Measurements from ENCODE around the gene HACD4.
"Not testable (repeated sequence)": the region's sequence is repeated elsewhere in the genome, so short reads cannot be mapped to it uniquely, and the experiment has no call there.

The HACD4 gene

DNA sequence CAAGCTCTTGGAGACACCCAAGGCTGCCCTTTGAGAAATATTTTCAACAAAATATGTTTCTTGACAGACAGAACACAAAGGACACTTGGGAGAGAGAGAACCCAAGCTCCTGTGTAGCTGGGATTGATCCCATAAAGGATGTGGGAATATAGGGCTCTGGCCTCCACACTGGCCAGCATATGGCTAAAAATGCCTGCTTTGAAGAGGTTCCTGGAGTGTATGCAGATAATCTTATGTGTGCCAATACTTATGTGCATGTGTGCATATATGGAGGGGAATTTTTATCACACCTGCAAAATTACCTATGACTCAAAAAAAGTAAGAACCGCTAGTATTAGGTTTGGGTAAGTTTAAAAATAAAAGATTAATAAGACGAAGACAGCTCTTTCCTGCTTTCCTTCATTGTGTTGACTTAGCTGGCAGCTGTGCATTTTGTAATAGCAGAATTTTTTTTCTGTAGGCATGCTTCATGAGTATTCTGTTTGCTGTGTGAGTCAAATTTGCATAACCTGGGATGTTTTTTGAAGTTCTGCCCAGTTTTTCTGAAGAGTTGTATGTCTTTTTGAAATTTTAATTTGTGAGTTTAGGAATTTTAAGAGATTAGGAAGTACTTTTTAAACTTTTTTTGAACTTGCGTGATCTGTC, 42.6 kb downstream of the HACD4 start:
- Histone ChIP-seq H3K27ac (ENCODE audit: low read length) (no peak overlapping the region), H3K4me3 (ENCODE audit: low read depth in 1 of 2, low read length in 2 of 2) (no peak overlapping the region), H3K27me3 (ENCODE audit: low read depth, low read length) (no peaks in the 10 kb centered on the region), H3K4me1 (ENCODE audit: control insufficient read depth in 1 of 2, insufficient read depth in 2 of 2, low read length in 2 of 2) (peaks cover 4 to 37% of the 10 kb centered on the region in 2 donors), H3K36me3 (ENCODE audit: control insufficient read depth in 1 of 2, insufficient read depth in 2 of 2, low read length in 2 of 2) (peaks cover 5 to 13% of the 10 kb centered on the region in 2 donors), H3K9me3 (ENCODE audit: control insufficient read depth in 1 of 2, low read length in 2 of 2) (no peaks in the 10 kb centered on the region)

- H3K36me3 ChIP-seq (ENCODE audit: control insufficient read depth in 1 of 2, insufficient read depth in 2 of 2, low read length in 2 of 2): peaks cover 5 to 13% of the 10 kb centered on the region in 2 donors
- no peak overlapping the region for H3K4me3 ChIP-seq (ENCODE audit: low read depth in 1 of 2, low read length in 2 of 2)
These were observed 43.4 kb downstream of the HACD4 start for GRCh38 chr9:20988061-20988460.

GRCh38 chr9:20987521-20987920, 43.9 kb downstream of the HACD4 start:
- H3K27ac ChIP-seq (ENCODE audit: low read length): no peak overlapping the region
- H3K4me1 ChIP-seq (ENCODE audit: control insufficient read depth in 1 of 2, insufficient read depth in 2 of 2, low read length in 2 of 2): peaks cover 4 to 43% of the 10 kb centered on the region in 2 donors
- H3K9me3 ChIP-seq (ENCODE audit: control insufficient read depth in 1 of 2, low read length in 2 of 2): no peaks in the 10 kb centered on the region
- peaks cover 5 to 13% of the 10 kb centered on the region in 2 donors for H3K36me3 ChIP-seq (ENCODE audit: control insufficient read depth in 1 of 2, insufficient read depth in 2 of 2, low read length in 2 of 2)
- no peak overlapping the region for H3K4me3 ChIP-seq (ENCODE audit: low read depth in 1 of 2, low read length in 2 of 2)
- no peaks in the 10 kb centered on the region for H3K27me3 ChIP-seq (ENCODE audit: low read depth, low read length)

More at GRCh38 chr9:20988061-20988460, 43.4 kb downstream of the HACD4 start:
- Histone ChIP-seq H3K27me3 (ENCODE audit: low read depth, low read length) (no peaks in the 10 kb centered on the region), H3K27ac (ENCODE audit: low read length) (no peak overlapping the region), H3K9me3 (ENCODE audit: control insufficient read depth in 1 of 2, low read length in 2 of 2) (no peaks in the 10 kb centered on the region), H3K4me1 (ENCODE audit: control insufficient read depth in 1 of 2, insufficient read depth in 2 of 2, low read length in 2 of 2) (peaks cover 4 to 41% of the 10 kb centered on the region in 2 donors)

DNA sequence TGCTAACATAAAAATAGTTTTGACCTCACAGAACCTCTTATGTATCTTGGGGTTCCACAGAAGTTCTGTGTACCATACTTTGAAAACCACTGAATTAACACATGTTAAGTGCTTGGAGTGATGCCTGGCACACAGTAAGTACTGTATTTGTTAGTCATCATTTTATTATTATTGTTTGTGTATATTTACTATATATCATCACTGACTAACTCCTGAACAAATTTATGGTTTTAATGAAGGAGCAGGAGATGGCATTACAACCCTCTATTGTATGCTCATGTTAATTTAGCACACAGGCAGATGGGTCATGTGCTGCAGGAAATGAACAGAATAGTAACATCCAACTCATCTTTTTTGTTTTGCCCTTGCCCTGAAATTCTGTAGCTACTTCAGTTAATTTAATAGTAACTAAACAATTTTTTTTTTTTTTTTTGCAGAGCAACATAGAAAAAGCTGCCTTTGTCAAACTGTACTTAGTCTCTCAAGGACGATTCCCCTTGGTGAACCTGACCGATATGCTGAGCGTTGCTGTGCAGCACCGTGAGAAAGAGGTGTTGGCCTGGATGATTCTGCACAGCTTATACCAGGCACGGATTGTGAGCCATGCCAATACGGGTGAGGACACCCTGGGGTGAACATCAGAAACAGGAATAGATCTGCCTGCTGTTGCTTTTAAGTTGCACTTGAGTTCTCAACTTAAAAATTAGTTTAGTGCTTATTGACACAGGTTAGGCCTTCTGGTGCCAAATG, 45.4 kb downstream of the HACD4 start:
- Histone ChIP-seq H3K9me3 (ENCODE audit: control insufficient read depth in 1 of 2, low read length in 2 of 2) (no peaks in the 10 kb centered on the region), H3K36me3 (ENCODE audit: control insufficient read depth in 1 of 2, insufficient read depth in 2 of 2, low read length in 2 of 2) (peaks cover 5 to 13% of the 10 kb centered on the region in 2 donors), H3K27ac (ENCODE audit: low read length) (no peak overlapping the region), H3K27me3 (ENCODE audit: low read depth, low read length) (no peaks in the 10 kb centered on the region), H3K4me3 (ENCODE audit: low read depth in 1 of 2, low read length in 2 of 2) (no peak overlapping the region), H3K4me1 (ENCODE audit: control insufficient read depth in 1 of 2, insufficient read depth in 2 of 2, low read length in 2 of 2) (peaks cover 8 to 57% of the 10 kb centered on the region in 2 donors)

DNA sequence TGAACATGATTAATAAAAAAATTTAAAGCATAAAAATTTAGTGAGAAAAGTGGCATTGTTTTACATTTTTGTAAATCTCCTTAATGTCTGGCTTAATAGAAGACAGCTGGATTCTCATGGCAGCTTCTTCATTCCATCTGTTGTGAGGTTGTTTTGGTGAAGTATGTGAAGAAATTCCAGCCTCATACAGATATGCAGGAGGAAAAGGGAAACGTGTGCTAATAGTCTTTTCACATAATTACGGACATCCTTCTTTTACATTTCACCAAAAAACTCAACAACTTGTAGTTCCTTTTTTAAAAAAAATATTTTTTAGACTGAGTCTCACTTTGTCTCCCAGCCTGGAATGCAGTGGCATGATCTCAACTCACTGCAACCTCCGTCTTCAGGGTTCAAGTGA, 46.9 kb downstream of the HACD4 start:
- H3K27ac ChIP-seq (ENCODE audit: low read length): no peak overlapping the region
- no peaks in the 10 kb centered on the region for H3K9me3 ChIP-seq (ENCODE audit: control insufficient read depth in 1 of 2, low read length in 2 of 2)
- H3K27me3 ChIP-seq (ENCODE audit: low read depth, low read length): no peaks in the 10 kb centered on the region
- H3K4me1 ChIP-seq (ENCODE audit: control insufficient read depth in 1 of 2, insufficient read depth in 2 of 2, low read length in 2 of 2): peaks cover 8 to 60% of the 10 kb centered on the region in 2 donors
- no peaks in the 10 kb centered on the region for H3K36me3 ChIP-seq (ENCODE audit: control insufficient read depth in 1 of 2, insufficient read depth in 2 of 2, low read length in 2 of 2)
- H3K4me3 ChIP-seq (ENCODE audit: low read depth in 1 of 2, low read length in 2 of 2): no peak overlapping the region

DNA sequence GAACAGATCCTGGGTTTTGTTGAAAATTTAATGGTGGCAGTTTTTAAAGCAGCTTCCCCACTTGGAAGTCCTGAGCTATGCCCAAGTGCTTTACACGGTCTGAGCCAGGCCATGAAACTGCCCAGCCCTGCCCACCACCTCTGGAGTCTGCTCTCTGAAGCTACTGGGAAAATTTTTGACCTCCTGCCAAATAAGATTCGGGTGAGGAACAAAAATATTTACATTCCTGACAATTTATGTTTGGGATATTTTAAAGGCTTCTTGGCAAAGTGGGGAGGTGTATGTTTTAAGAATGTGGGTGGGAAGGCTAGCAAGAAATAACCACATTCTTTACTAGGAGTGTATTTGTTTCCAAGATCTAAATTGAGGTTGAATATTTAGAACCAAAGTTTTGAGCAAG, 50.0 kb downstream of the HACD4 start:
- Histone ChIP-seq H3K9me3 (ENCODE audit: control insufficient read depth in 1 of 2, low read length in 2 of 2) (no peaks in the 10 kb centered on the region), H3K4me1 (ENCODE audit: control insufficient read depth in 1 of 2, insufficient read depth in 2 of 2, low read length in 2 of 2) (peaks cover 8 to 44% of the 10 kb centered on the region in 2 donors), H3K27me3 (ENCODE audit: low read depth, low read length) (no peaks in the 10 kb centered on the region), H3K36me3 (ENCODE audit: control insufficient read depth in 1 of 2, insufficient read depth in 2 of 2, low read length in 2 of 2) (peaks cover 6 to 9% of the 10 kb centered on the region in 2 donors), H3K27ac (ENCODE audit: low read length) (peak overlapping the region; percentile 34), H3K4me3 (ENCODE audit: low read depth in 1 of 2, low read length in 2 of 2) (peak overlapping the region in 1 of 2 donors; percentile 8)

DNA sequence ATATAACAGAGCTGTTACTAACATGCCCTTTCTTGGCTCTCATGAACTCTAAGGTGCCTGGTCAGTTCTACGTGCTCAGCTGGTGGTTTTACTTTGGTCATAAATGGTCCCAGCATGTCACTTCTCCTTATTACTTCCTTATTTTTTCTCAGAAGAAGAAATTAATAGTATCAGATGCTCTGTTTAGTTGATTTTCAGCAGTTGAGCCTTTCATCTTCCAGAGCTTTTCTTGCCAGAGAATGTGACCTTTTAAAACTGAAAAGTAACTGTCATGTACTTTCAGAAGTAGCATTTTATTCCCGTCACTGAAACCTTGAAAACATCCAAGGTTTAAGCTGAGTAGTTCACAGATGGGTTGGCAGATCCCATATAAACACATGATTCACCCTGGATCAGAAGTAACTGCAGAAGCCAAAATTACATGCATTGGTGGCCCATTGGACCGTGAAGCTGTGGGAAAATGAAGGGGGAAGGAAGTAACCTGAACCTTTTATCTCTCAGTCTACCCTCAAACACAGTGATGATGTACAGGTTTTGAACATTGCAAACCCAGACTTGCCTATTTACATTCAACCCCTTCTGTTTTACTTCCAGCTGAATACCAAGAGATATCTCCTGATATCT, 50.5 kb downstream of the HACD4 start:
- Histone ChIP-seq H3K4me1 (ENCODE audit: control insufficient read depth in 1 of 2, insufficient read depth in 2 of 2, low read length in 2 of 2) (peaks cover 8 to 44% of the 10 kb centered on the region in 2 donors), H3K36me3 (ENCODE audit: control insufficient read depth in 1 of 2, insufficient read depth in 2 of 2, low read length in 2 of 2) (peaks cover 8 to 12% of the 10 kb centered on the region in 2 donors), H3K4me3 (ENCODE audit: low read depth in 1 of 2, low read length in 2 of 2) (peak overlapping the region in 1 of 2 donors; percentile 8), H3K27me3 (ENCODE audit: low read depth, low read length) (no peaks in the 10 kb centered on the region), H3K27ac (ENCODE audit: low read length) (peak overlapping the region; percentile 56), H3K9me3 (ENCODE audit: control insufficient read depth in 1 of 2, low read length in 2 of 2) (no peaks in the 10 kb centered on the region)

GRCh38 chr9:20978249-20978648, 53.2 kb downstream of the HACD4 start:
- Histone ChIP-seq H3K4me3 (ENCODE audit: low read depth in 1 of 2, low read length in 2 of 2) (no peak overlapping the region), H3K4me1 (ENCODE audit: control insufficient read depth in 1 of 2, insufficient read depth in 2 of 2, low read length in 2 of 2) (peaks cover 5 to 24% of the 10 kb centered on the region in 2 donors), H3K36me3 (ENCODE audit: control insufficient read depth in 1 of 2, insufficient read depth in 2 of 2, low read length in 2 of 2) (peaks cover 8 to 12% of the 10 kb centered on the region in 2 donors), H3K27ac (ENCODE audit: low read length) (no peak overlapping the region), H3K27me3 (ENCODE audit: low read depth, low read length) (no peaks in the 10 kb centered on the region), H3K9me3 (ENCODE audit: control insufficient read depth in 1 of 2, low read length in 2 of 2) (no peaks in the 10 kb centered on the region)

DNA sequence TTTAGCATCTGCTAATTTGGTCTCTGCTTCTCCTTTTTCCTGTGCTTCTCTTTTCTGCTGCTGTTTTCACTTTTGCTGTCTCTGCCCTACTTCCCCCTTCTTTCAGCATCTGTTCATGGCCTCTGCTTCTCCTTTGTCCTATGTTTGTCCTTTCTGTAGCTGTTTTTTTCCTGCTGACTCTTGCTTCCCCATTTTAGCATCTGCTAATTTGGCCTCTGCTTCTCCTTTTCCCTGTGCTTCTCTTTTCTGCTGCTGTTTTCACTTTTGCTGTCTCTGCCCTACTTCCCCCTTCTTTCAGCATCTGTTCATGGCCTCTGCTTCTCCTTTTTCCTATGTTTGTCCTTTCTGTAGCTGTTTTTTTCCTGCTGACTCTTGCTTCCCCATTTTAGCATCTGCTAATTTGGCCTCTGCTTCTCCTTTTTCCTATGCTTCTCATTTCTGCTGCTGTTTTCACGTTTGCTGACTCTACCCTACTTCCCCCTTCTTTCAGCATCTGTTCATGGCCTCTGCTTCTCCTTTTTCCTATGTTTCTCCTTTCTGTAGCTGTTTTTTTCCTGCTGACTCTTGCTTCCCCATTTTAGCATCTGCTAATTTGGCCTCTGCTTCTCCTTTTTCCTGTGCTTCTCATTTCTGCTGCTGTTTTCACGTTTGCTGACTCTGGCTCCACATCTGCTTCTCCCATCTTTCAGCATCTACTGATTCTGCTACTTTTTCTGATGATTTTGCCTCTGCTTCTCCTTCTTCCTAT, 57.1 kb downstream of the HACD4 start:
- not testable (repeated sequence) for H3K4me3 ChIP-seq (ENCODE audit: low read depth in 1 of 2, low read length in 2 of 2); H3K27ac ChIP-seq (ENCODE audit: low read length); H3K4me1 ChIP-seq (ENCODE audit: control insufficient read depth in 1 of 2, insufficient read depth in 2 of 2, low read length in 2 of 2); H3K9me3 ChIP-seq (ENCODE audit: control insufficient read depth in 1 of 2, low read length in 2 of 2); H3K27me3 ChIP-seq (ENCODE audit: low read depth, low read length)
- peaks cover 8 to 12% of the 10 kb centered on the region in 2 donors for H3K36me3 ChIP-seq (ENCODE audit: control insufficient read depth in 1 of 2, insufficient read depth in 2 of 2, low read length in 2 of 2)

- not testable (repeated sequence) for H3K27me3 ChIP-seq (ENCODE audit: low read depth, low read length); H3K9me3 ChIP-seq (ENCODE audit: control insufficient read depth in 1 of 2, low read length in 2 of 2); H3K27ac ChIP-seq (ENCODE audit: low read length); H3K4me1 ChIP-seq (ENCODE audit: control insufficient read depth in 1 of 2, insufficient read depth in 2 of 2, low read length in 2 of 2); H3K4me3 ChIP-seq (ENCODE audit: low read depth in 1 of 2, low read length in 2 of 2)
- H3K36me3 ChIP-seq (ENCODE audit: control insufficient read depth in 1 of 2, insufficient read depth in 2 of 2, low read length in 2 of 2): peaks cover 8 to 12% of the 10 kb centered on the region in 2 donors
These were observed 58.0 kb downstream of the HACD4 start for GRCh38 chr9:20973246-20973947.

Data from muscle layer of duodenum (tissue), 2 donors.